Measurements from ENCODE around the gene RHOD.

The RHOD gene

GRCh38 chr11:67062526-67063373, 6.1 kb downstream of the RHOD start:
- no peak for FAIRE-seq

DNA sequence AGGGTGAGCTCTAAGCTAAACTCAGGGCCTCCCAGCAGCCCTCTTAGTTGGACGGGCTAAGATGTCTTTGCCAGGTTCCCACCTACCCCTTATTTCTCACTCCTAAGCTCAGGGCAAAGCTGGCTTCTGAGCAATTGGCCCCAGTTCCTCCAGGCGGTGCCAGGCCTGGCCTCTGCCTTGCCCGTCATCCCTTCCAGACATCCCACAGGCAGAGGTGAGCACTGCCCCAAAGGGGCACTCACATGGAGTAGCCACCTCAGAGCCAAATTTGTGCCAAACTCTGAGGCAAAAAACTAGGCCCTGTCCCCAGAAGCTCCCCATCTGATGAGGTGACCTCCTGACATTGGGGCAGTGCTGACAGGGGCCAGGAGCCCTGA, 9.7 kb downstream of the RHOD start:
- FAIRE-seq = no peak

DNA sequence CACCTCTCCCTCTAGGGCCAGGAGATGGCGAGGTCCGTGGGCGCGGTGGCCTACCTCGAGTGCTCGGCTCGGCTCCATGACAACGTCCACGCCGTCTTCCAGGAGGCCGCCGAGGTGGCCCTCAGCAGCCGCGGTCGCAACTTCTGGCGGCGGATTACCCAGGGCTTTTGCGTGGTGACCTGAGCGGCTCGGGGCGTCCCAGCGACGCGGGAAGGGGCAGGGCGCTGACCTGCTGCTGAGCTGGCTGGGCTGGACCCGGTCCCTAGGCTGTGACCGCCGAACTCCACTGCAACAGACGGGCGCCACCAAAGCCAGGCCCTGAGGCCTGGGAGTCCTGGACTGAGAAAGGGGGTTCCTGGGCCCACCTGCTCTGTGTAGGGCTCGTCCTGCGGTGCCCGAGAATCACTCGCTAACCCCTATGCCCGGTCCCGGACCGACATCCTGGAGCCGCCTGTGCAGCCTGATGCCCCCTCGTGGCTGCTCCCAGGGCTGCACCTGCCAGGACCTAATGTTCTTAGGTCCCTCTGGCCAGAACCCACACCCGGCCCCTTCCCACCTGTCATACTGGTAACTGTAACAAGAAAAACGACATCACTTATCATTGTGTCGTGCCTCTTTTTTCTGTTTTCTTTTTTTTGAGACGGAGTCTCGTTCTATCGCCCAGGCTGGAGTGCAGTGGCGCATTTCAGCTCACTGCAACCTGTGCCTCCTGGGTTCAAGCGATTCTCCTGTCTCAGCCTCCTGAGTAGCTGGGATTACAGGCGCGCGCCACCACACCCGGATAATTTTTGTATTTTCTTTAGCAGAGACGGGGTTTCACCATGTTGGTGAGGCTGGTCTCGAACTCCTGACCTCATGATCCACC, 15.0 kb downstream of the RHOD start:
- FAIRE-seq = no peak

GRCh38 chr11:67072295-67072694, 15.6 kb downstream of the RHOD start:
- no peak for FAIRE-seq

GRCh38 chr11:67073908-67074307, 17.3 kb downstream of the RHOD start:
- no peak for FAIRE-seq

GRCh38 chr11:67076202-67076601, 19.6 kb downstream of the RHOD start:
- no peak for FAIRE-seq

DNA sequence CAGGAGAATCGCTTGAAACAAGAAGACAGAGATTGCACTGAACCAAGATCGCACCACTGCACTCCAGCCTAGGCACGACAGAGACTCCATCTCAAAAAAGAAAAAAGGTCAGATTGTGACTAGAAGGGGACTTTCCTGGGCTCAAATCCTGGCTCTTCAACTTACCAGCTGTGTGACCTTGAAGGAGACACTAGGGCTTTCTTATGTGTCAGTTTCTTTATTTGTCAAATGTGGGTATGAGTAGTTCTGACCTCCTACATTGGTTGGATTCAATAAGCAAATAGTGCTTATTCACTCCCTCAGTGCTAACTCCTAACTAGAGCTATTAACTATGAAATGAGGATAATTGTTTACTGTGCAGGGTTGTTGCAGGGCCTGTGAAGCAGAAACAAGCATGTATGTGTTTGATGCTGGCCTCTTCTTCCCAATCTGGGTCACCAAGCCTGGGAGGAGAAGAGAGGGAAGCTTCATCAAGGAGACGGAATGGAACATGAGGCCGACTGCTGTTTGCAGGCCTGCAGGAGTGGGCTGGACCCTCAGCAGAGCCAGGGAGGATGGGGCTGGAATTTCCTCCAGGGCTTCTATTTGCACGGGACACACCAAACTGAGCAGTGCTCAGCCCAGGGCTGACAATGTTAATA, 22.5 kb downstream of the RHOD start:
- no peak for FAIRE-seq

- FAIRE-seq = no peak
These were observed 25.6 kb downstream of the RHOD start for GRCh38 chr11:67082071-67082791.

DNA sequence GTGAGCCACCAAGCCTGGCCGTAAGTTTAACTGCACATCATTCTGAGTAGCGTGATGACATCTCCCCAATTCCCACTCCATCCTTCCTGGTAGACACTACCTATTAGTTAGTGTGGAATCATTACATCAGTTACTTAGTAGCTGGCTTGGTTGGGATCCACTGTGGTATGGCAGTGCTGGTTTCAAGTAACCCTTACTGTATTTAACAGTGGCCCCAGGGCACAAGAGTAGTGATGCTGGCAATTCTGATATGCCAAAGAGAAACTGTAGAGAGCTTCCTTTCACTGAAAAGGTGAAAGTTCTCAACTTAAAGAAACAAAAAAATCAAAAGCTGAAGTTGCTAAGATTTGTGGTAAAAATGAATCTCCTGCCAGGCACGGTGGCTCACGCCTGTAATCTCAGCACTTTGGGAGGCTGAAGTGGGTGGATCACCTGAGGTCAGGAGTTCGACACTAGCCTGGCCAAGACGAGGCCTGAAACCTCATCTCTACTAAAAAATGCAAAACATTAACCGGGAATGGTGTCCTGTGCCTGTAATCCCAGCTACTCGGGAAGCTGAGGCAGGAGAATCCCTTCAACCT, 27.2 kb downstream of the RHOD start:
- no peak for FAIRE-seq

GRCh38 chr11:67085617-67086016, 29.0 kb downstream of the RHOD start:
- FAIRE-seq = no peak

- FAIRE-seq = no peak
These were observed 34.1 kb downstream of the RHOD start for GRCh38 chr11:67090717-67091116.

GRCh38 chr11:67095214-67095507, 38.5 kb downstream of the RHOD start:
- no peak for FAIRE-seq

- no peak for FAIRE-seq
These were observed 42.3 kb downstream of the RHOD start for GRCh38 chr11:67098799-67099429.

- FAIRE-seq = no peak
These were observed 43.2 kb downstream of the RHOD start for GRCh38 chr11:67099831-67100324.

GRCh38 chr11:67102664-67103063, 46.0 kb downstream of the RHOD start:
- FAIRE-seq = no peak

DNA sequence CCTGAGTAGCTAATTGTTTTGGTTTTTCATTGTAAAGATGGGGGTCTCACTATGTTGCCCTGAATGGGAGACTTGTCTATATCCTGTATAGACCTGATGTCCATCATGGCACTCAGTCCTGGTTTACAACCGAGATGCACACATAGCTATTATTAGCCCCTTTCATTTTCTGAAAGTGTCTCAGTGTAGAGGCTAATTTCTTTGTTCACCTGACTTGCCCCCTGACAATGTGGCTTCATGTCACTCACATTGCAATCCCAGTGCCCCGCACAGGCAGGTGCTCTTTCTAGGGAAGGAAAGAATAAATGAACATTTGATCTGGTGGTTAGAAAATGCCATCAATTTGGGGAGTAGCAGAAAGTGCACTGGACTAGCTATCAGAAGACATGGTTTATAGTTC, 49.3 kb downstream of the RHOD start:
- no peak for FAIRE-seq

GRCh38 chr11:67111261-67111660, 54.6 kb downstream of the RHOD start:
- FAIRE-seq = no peak

GRCh38 chr11:67113231-67113721, 56.6 kb downstream of the RHOD start:
- no peak for FAIRE-seq

GRCh38 chr11:67114275-67114896, 57.7 kb downstream of the RHOD start:
- FAIRE-seq = no peak

DNA sequence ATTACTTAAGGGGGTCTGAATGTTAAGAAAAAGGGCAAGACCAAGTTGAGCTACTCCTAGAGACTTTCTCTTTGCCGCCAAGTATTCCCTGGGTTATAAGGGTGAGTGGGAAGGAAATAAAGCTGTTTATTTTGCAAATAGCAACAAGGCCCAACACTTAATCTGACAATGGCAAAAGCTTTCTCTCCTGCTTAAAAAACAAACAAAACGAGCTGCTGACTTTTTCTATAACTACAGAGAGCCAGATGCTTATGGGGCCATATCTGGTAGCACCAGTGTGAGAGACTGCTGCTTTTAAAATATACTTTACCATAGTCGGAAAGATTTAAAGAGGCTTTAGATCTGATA, 60.1 kb downstream of the RHOD start:
- FAIRE-seq = no peak

DNA sequence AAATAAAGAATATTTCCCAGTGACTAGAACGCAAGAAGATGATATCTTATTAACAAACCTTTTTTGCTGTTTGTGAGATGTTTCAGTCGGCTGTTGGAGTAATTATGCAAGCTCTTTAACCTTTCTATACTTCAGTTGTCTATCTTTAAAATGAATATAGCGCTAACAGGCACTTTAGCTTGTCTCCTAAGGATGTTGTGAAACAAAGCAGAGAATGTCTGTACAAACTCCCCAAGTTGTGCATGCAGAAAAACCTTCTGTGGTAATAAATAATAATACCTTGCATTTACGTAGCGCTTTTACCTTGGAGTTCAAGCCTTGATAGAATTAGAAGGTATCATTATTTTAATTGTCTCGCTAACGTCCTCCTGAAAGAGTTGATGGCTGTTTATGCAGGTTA, 60.5 kb downstream of the RHOD start:
- no peak for FAIRE-seq
